Head of caudate nucleus (tissue), 42 donors: ENCODE data around the gene MED31.
A peak's percentile ranks its signal among the peaks of the same experiment; 100 is the strongest.
"Not testable (repeated sequence)": the region's sequence is repeated elsewhere in the genome, so short reads cannot be mapped to it uniquely, and the experiment has no call there.

Source experiments
- DNase-seq, 42 donors: peaks; one replicate each; pipeline versions ENCODE4 v3.0.0 to v3.0.0-alpha.2; 2020 to 2021; ENCODE audit warnings: mixed read lengths in 7 of 42
- intact Hi-C: fragments of 100-400 bp; cut with DNase I; formaldehyde crosslinking; loops from one replicate; pipeline ENCODE4 v1.15.0; 2022

The MED31 gene

GRCh38 chr17:6637458-6637840 lies 14.0 kb downstream of the MED31 start:
- intact Hi-C loops = no loop called here
- DNase-seq = no peak

GRCh38 chr17:6636616-6637457 lies 14.6 kb downstream of the MED31 start:
- peak in 7 of 42 donors; percentile 8 to 54 (median 24) for DNase-seq
- intact Hi-C loops = no loop called here

GRCh38 chr17:6636105-6636504 lies 15.3 kb downstream of the MED31 start:
- intact Hi-C loops = no loop called here
- peak in 13 of 42 donors; percentile 16 to 56 (median 39) for DNase-seq

GRCh38 chr17:6633263-6633662 lies 18.1 kb downstream of the MED31 start:
- intact Hi-C loops = no loop called here

GRCh38 chr17:6632530-6632929 lies 18.9 kb downstream of the MED31 start:
- intact Hi-C loops = no loop called here

More at GRCh38 chr17:6633263-6633662, 18.1 kb downstream of the MED31 start:
- DNase-seq = no peak

GRCh38 chr17:6630390-6630789 lies 21.0 kb downstream of the MED31 start:
- no peak for DNase-seq
- intact Hi-C loops = no loop called here

More at GRCh38 chr17:6632530-6632929, 18.9 kb downstream of the MED31 start:
- no peak for DNase-seq

GRCh38 chr17:6627019-6627418 lies 24.4 kb downstream of the MED31 start:
- intact Hi-C loops = no loop called here
- DNase-seq = no peak

GRCh38 chr17:6626616-6627015 lies 24.8 kb downstream of the MED31 start:
- DNase-seq = no peak
- intact Hi-C loops = no loop called here

- DNase-seq = no peak
- intact Hi-C loops = no loop called here
Observed at GRCh38 chr17:6623941-6624340, 27.5 kb downstream of the MED31 start.

GRCh38 chr17:6611231-6611630 lies 40.2 kb downstream of the MED31 start:
- DNase-seq = no peak
- intact Hi-C loops = no loop called here

- intact Hi-C loops = no loop called here
Observed at GRCh38 chr17:6610011-6610410, 41.4 kb downstream of the MED31 start.

GRCh38 chr17:6608321-6608720 lies 43.1 kb downstream of the MED31 start:
- intact Hi-C loops = no loop called here
- DNase-seq = peak in 8 of 42 donors; percentile 12 to 54 (median 24)

More at GRCh38 chr17:6610011-6610410, 41.4 kb downstream of the MED31 start:
- DNase-seq = no peak

GRCh38 chr17:6605142-6605541 lies 46.3 kb downstream of the MED31 start:
- no peak for DNase-seq
- intact Hi-C loops = no loop called here

GRCh38 chr17:6603744-6604325 lies 47.6 kb downstream of the MED31 start:
- peak in 7 of 42 donors; percentile 11 to 51 (median 18) for DNase-seq
- intact Hi-C loops = no loop called here

- no peak for DNase-seq
- intact Hi-C loops = no loop called here
Observed at GRCh38 chr17:6602141-6602540, 49.3 kb downstream of the MED31 start.

GRCh38 chr17:6599364-6599763 lies 52.0 kb downstream of the MED31 start:
- intact Hi-C loops = no loop called here
- peak in 1 of 42 donors; percentile 46 for DNase-seq

- intact Hi-C loops = no loop called here
- no peak for DNase-seq
Observed at GRCh38 chr17:6597727-6598126, 53.7 kb downstream of the MED31 start.

- DNase-seq = no peak
- intact Hi-C loops = no loop called here
Observed at GRCh38 chr17:6596941-6597340, 54.5 kb downstream of the MED31 start.

- no peak for DNase-seq
- intact Hi-C loops = no loop called here
Observed at GRCh38 chr17:6596511-6596910, 54.9 kb downstream of the MED31 start.

GRCh38 chr17:6596081-6596480 lies 55.3 kb downstream of the MED31 start:
- intact Hi-C loops = no loop called here
- DNase-seq = no peak

- intact Hi-C loops = not testable (repeated sequence)
Observed at GRCh38 chr17:6593371-6593770, 58.0 kb downstream of the MED31 start.

More at GRCh38 chr17:6593371-6593770, 58.0 kb downstream of the MED31 start:
- DNase-seq = not testable (repeated sequence)
